ENCODE data around the gene SLC50A1.
"Not testable (repeated sequence)": the region's sequence is repeated elsewhere in the genome, so short reads cannot be mapped to it uniquely, and the experiment has no call there.

Gene SLC50A1

DNA sequence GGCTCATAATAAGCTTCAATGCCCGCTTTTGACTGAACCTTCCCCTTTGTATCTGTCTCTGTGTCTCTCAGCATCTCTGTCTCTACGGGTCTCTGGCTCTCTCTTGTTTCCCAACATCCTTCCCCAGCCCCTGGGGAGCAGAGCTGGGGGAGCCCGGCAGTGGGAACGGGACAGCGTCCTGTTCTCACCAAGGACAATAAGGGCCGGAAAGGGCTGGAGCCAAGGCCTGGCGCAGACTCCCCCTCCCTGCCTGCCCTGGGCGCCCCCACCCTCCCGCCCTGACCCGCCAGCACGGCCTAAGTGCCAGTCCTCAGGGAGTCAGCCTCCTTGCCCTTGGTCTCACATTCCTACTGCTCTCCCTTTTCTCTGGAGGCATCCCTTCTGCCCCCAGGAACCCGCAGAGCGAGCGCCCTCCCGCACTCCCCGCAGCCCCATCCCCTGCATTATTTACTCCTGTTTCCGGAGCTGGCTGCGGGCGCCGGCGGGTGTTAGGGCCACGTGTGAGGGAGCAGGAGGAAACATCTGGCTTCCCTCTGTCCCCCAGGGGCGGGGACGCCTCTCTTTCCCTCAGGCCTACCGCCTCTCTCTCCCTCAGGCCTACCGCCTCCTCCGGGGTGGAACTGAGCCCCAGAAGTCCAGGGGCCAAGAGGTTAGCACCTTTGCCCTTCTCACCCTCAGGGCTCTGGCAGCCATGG, 31.0 kb downstream of the SLC50A1 start:
- peak in 39 of 42 donors; percentile 23 to 75 (median 53) for DNase-seq
- intact Hi-C loops (cut with DNase I): no loop called here

DNA sequence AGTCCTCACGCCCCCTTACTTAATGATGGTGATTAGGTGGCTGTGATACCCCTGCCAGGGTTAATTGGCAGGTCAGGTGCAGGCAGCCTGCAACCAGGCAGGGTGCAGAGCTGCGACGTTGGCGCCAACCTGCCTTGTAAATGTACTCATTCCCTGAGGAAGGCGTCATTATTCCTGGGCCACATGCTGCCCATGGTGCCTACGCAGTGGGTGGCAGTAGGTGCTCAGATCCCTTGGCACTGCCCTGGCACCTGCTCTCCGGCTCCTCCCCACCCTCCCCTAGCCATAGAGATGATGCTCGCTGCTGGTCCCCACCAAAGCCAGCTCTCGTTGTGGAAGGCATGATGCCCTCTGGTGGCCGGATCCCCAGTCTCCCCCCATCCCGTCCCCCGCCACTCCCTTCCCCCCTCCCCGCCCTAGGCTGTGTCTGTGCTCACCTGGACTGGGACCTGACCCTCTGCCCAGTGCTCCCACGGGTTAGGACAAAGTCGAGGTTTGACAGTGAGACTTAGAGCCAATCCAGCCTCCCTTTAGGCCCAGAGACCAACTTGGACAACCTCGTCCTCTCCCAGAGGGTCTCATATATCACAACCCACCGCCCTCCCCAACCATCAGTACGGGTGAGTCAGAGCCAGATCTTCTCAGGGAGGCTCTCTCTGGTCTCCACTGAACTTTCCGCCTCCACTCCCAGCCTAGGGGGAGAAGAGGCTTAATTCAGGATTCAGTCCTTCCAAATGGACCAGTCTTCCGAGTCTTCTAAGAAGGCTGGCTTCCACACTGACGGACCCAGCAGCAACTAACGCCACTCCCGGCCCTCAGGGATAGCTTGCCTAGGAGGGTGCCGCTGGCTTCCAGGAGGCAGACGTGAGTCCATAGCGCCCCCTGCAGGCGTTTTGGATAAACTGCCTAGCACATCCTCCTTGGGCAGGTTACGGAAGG, 31.8 kb downstream of the SLC50A1 start:
- intact Hi-C loops (cut with DNase I): loop anchor here (1.0 kb wide), 1 partner anchor 76 kb away; no protein-coding TSS in a partner anchor
- DNase-seq: peak; percentile 90 to 98 (median 95)

DNA sequence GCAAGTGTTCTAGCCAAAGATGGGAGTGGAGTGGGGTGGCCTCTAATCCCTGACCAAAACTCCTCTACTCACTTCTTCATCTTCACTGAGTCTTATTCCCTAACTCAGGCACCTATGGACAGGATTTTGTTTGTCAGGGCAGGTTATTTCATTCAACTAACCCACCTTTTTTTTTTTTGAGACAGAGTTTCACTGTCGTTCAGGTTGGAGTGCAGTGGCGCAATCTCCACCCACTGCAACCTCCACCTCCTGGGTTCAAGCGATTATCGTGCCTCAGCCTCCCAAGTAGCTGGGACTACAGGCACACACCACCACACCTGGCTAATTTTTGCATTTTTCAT, 32.4 kb downstream of the SLC50A1 start:
- intact Hi-C loops (cut with DNase I): loop anchor here (1.0 kb wide), 1 partner anchor 77 kb away; no protein-coding TSS in a partner anchor

DNA sequence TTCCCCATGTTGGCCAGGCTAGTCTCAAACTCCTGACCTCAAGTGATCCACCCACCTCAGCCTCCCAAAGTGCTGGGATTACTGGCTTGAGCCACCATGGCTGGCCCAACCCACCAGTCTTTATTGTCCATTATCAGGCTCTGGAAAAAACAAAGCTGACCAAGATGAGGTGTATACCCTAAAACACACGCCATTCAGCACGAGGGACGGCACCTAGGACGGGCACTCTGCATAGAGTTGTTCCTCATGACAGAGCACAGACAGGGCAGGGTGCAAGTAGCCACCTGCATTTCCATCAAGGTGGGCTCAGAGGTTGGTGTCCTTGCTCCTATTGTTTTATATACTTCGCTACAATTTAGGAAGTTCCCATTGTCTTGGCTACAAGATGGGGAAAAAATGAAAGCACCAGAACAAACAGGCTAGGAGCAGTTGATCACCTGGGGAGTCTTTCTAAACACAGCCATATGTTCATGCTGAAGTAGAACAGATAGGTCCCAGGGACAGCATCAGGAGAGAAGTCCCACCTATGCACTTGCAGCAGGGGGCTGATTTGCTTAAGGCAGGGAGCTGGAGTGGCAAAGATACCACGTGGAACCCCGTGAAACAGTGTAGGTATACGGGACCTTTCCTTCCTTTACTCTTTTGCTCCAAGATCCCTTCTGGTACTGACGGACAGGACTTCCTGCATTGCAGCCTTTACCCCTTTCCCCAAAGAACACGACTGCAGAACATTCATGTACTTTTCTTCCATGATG, 33.0 kb downstream of the SLC50A1 start:
- intact Hi-C loops (cut with DNase I): loop anchor here (1.0 kb wide), 1 partner anchor 77 kb away; no protein-coding TSS in a partner anchor
- DNase-seq: peak in 2 of 42 donors; percentile 15 to 18

More for the DNA sequence above, 32.4 kb downstream of the SLC50A1 start:
- not testable (repeated sequence) for DNase-seq

DNA sequence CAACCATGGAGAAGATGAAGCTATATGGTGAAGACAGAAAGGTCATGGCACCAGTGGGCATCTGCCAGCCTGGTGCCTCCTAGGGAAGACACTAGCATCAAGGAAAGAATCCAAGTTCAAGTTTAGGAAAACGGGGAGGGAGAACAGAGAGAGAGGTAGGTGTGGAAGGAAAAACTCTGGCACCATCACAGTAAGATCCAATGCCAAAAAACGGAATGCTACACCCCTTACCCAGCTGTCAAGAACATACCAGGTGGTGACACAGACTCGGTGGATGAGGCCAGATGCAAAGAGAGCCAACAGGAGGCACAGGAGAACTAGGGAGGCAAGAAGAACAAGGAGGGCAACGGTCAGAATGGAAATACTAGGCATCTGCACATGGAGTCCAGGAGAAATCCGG, 33.9 kb downstream of the SLC50A1 start:
- peak in 1 of 42 donors; percentile 12 for DNase-seq
- intact Hi-C loops (cut with DNase I): no loop called here

DNA sequence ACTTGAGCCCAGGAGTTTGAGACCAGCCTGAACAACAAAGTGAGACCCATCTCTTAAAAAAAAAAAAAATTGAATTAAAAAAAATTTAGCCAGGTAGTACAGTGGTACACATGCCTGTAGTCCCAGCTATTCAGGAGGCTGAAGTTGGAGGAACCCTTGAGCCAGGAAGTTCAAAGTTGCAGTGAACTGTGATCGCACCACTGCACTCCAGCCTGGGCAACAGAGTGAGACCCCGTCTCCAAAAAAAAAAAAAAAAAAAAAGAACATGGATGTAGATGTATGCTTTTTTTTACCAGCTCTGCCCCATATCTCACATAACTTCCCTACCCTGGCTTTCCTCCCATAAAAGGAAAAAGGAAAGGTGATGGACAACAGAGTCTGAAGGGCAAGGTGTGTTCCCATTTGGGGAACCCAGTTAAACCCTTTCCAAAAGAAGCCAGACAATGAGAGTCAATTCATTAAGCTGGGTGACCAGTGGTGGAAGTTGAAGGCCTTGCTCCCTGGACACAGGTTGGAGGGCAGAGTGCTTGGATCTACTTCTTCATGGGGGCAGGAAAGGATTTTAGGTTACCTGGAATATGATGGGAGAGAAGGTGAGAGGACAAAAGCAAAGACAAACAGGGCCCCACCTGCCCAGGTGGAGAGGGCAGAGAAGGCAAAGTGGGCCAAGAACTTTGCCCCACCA, 34.6 kb downstream of the SLC50A1 start:
- intact Hi-C loops (cut with DNase I): no loop called here
- peak in 2 of 42 donors; percentile 1 to 16 for DNase-seq

DNA sequence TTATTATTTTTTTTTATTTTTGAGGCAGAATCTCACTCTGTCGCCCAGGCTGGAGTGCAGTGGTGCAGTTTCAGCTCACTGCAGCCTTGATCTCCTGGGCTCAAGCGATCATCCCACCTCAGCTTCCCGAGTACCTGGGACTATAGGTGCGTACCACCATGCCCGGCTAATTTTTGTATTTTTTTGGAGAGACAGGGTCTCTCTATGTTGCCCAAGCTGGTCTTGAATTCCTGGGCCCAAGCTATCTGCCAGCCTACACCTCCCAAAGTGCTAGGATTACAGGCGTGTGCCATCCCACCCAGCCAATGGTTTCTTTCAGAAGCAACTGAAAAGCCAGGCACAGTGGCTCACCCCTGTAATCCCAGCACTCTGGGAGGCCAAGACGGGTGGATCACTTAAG, 35.2 kb downstream of the SLC50A1 start:
- DNase-seq: peak in 4 of 42 donors; percentile 3 to 33 (median 20)
- intact Hi-C loops (cut with DNase I): no loop called here

DNA sequence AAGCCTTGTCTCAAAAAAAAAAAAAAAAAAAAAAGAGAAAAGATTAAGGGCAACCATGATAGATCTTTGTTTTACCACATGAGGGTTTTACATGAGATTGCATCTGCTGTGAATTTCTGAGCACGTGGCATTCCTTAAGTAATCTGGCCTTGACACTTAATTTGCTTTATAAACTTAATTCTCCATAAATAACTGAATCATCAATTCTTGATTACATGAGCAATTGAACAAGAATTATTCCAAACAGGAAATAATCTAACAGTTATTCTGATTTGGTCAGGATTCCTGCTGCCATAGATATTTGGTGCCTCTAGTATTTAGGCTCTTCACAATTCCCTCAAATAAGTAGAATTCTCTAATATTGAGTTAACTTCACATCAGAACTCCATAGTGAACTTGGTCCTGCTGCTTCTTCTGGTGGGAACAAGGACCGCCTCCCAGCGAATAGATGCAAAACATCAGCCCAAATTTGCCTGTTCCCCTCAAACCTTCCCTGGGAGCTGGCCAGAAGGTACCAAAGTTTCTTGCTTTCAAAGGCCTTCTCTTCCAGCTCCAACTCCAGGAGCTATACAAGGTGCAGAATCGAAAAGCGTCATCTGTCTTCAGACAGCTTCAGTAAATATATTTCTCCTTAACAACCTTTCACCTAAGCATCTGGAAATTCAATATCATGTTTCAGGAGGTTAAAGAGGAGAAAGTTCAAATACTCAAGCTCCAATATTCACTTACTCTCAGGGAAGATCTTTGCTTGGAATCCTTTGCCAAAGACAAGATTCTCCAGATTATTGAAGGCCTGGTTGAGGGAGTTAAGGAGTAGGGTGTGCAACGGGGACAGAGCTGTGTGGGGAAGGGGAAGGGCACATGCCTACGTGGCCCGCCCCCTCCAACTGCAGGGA, 36.4 kb downstream of the SLC50A1 start:
- intact Hi-C loops (cut with DNase I): loop anchor here (2.0 kb wide), 1 partner anchor 45 kb away; the partner anchor contains the start of gene EFNA1

DNA sequence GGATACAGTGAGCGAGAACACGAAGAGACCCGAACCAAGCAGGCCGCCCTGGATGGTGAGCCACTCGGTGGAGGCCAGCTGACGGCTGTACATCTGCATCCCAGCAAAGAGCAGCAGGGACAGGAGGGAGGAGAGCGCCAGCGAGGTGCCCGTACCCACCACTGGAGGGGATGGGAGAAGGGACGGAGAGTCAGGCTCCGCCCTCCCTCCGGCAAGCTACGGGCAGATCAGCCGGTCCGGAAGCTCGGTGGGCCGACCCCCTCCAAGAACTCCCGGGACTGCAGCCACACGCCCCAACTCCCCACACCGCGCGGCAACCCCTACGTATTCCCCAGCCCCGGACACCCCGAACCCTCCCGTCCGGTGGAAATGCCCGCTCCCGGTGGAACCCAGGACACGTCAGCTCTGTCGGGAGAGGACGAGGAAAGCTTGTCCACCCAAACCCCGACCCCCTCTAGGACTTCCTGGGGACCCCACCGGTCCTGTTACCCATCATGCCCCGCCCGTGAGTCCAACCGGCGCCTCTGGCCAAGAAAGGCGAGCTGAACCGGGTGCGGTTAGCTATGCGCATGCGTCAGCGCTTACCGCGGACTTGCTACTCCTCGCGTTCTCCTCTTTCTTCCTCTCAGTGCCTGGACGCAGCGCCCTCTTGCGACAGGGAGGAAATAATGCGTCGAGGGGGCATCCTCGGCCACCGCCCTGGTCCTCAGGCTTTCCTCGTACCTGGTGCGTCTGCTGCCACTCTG, 37.3 kb downstream of the SLC50A1 start, which contains the start of gene KRTCAP2:
TSS of gene KRTCAP2 (minus strand) at position 573 of the 746 bp plus-strand sequence. CDS start at position 493, 80 bp downstream.
- intact Hi-C loops (cut with DNase I): loop anchor here (2.0 kb wide), 1 partner anchor 46 kb away; the partner anchor contains the start of gene EFNA1
- DNase-seq: peak; percentile 89 to 98 (median 96)

More for the DNA sequence above, 36.4 kb downstream of the SLC50A1 start:
- DNase-seq: peak in 4 of 42 donors; percentile 6 to 34 (median 16)

DNA sequence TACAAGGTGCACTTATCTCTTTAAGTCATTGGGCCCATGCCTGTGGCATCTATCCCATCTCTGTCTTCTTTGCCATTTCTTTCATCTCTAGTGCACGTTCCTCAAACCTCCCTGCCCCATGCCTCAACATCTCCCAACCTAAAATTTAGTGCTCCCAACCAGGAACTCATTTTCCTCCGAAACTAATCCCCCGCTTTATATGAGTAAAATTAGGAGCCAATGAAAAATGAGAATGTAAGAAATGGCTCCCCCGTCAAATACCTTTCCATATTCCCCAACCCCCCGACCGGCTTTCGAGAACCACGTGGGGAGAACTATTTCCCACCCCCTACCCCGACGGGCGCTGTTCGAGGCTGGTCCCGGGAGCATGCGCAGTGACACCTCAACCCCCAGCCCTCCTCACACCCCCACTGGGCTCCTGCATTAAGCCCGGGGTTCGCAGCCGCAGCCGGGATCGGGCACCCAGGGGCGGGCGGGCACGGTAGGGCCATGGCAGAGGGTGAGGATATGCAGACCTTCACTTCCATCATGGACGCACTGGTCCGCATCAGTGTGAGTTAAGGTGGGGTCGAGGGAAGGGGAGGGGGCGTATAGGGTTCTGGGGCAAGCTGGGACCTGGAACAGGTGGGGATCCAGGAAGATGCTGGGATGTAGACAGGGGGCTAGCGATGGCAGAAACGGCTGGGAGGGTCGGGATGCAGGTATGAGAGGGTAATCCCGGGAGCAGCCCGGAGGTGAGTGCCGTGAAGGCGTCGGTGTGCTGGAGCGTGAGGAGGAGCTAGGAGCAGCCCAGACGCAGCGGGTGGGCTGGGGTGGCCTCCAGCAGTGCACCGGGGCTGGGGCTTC, 38.0 kb downstream of the SLC50A1 start, which contains the start of gene TRIM46:
TSS of gene TRIM46 (plus strand) at position 372 of the 846 bp plus-strand sequence. CDS start at position 490, 118 bp downstream.
- intact Hi-C loops (cut with DNase I): loop anchor here (2.0 kb wide), 1 partner anchor 47 kb away; the partner anchor contains the start of gene EFNA1
- DNase-seq: peak; percentile 68 to 92 (median 82)

DNA sequence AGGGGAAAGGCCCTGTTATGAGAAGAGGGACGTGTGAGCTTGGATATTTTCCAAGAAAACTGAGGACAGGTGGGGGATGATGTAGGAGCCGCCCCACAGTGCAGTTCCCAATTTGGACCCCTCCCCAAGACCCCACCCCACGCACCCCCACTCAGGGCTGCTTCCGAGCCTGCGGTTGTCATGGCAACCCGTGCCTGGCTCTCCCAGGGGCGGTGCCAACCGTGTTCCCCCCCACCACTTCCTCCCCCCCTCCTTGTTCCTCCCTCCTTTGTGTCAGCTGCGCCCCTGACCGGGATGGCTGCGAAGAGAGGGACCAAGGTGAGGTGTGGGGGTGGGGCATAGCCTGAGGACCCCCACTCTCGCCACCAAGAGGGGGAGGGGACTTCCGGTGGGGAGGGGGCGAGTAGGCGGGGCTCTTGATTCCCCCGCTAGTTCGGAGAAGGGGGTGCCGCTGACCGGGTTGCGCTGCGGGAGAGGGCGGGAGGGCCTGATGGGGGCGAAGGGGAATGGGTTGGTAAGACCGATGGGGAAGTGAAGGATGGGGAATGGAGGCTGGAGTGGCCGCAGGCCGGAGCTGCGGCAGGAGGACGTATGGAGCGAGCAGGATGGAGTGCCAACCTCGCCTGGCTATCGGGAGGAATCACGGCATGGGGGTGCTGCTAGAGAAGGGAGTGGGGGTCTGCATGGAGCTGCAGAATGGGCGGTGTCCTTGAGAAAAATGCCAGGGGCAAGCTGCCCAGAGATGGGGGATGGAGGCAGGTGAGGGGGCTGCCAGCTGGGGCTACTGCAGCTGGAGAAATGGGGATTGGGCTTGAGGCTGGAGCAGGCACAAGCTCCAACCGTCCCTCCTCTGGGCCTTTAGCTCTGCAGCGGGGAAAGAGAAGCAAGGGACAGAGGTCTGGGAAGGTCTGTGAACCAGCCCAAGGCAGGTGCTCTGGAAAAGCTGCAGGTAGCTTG, 39.0 kb downstream of the SLC50A1 start:
- DNase-seq: peak; percentile 42 to 85 (median 70)
- intact Hi-C loops (cut with DNase I): no loop called here

DNA sequence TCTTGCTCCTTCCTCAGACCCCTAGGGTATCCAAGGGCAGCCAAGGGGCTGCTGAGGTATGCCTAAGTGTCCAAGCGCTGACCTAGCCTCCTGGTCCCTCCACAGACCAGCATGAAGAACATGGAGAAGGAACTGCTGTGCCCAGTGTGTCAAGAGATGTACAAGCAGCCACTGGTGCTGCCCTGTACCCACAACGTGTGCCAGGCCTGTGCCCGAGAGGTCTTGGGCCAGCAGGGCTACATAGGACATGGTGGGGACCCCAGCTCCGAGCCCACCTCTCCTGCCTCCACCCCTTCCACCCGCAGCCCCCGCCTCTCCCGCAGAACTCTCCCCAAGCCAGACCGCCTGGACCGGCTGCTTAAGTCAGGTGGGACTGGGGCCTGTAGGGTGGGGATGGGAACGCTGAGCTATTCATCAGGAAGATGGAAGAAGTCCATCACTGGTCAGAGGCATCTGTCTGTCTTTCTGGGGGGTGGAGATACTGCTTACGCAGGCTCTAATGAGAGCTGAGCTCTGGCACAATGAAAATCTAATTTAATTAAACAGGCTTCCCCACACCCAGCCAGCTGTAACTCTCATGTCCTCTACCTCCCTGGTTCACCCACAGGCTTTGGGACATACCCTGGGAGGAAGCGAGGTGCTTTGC, 39.8 kb downstream of the SLC50A1 start:
- intact Hi-C loops (cut with DNase I): no loop called here
- DNase-seq: peak in 10 of 42 donors; percentile 8 to 41 (median 25)

DNA sequence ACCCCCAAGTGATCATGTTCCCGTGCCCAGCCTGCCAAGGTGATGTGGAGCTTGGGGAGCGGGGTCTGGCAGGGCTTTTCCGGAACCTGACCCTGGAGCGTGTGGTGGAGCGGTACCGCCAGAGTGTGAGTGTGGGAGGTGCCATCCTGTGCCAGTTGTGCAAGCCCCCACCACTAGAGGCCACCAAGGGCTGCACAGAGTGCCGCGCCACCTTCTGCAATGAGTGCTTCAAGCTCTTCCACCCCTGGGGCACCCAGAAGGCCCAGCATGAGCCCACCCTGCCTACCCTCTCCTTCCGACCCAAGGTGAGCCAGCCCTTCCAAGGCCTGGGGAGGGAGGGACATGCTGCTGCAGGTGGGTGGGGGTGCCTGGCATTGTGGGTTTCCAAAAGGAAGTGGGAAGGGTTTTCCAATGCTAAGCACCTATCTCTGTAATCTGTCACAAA, 40.3 kb downstream of the SLC50A1 start:
- intact Hi-C loops (cut with DNase I): no loop called here
- peak in 36 of 42 donors; percentile 12 to 76 (median 52) for DNase-seq

All from head of caudate nucleus (tissue), 42 donors.